Activated CD4-positive, alpha-beta T cell treated with anti-CD3 and anti-CD28 coated beads, Interleukin-2, amount 50 U/mL, for 1 hour (primary cell): ENCODE data around the gene PDZK1IP1.
"Not testable (repeated sequence)": the region's sequence is repeated elsewhere in the genome, so short reads cannot be mapped to it uniquely, and the experiment has no call there.

Experiments used
- DNase-seq: peaks from one replicate; pipeline ENCODE4 v3.0.0-alpha.2; 2020

PDZK1IP1 gene

GRCh38 chr1:47223174-47223920 lies 33.5 kb upstream of the PDZK1IP1 start:
- no peak for DNase-seq

GRCh38 chr1:47222476-47222875 lies 32.6 kb upstream of the PDZK1IP1 start:
- no peak for DNase-seq

- no peak for DNase-seq
These were observed 29.9 kb upstream of the PDZK1IP1 start for GRCh38 chr1:47219590-47220220.

GRCh38 chr1:47219001-47219400 lies 29.2 kb upstream of the PDZK1IP1 start:
- DNase-seq = no peak

- no peak for DNase-seq
These were observed 26.6 kb upstream of the PDZK1IP1 start for GRCh38 chr1:47216278-47217059.

GRCh38 chr1:47215713-47216112 lies 25.9 kb upstream of the PDZK1IP1 start:
- DNase-seq = no peak

- DNase-seq = no peak
These were observed 24.7 kb upstream of the PDZK1IP1 start for GRCh38 chr1:47214549-47214948.

- DNase-seq = no peak
These were observed 23.6 kb upstream of the PDZK1IP1 start for GRCh38 chr1:47213230-47213963.

- no peak for DNase-seq
These were observed 22.9 kb upstream of the PDZK1IP1 start for GRCh38 chr1:47212636-47213229.

- no peak for DNase-seq
These were observed 22.0 kb upstream of the PDZK1IP1 start for GRCh38 chr1:47211796-47212269.

- no peak for DNase-seq
These were observed 20.8 kb upstream of the PDZK1IP1 start for GRCh38 chr1:47210666-47211065.

- no peak for DNase-seq
These were observed 20.0 kb upstream of the PDZK1IP1 start for GRCh38 chr1:47209725-47210325.

- DNase-seq = no peak
These were observed 19.3 kb upstream of the PDZK1IP1 start for GRCh38 chr1:47209091-47209490.

- DNase-seq = no peak
These were observed 18.6 kb upstream of the PDZK1IP1 start for GRCh38 chr1:47208374-47208850.

GRCh38 chr1:47207803-47208373 lies 18.1 kb upstream of the PDZK1IP1 start:
- no peak for DNase-seq

GRCh38 chr1:47205918-47206317 lies 16.1 kb upstream of the PDZK1IP1 start:
- no peak for DNase-seq

- DNase-seq = not testable (repeated sequence)
These were observed 13.7 kb upstream of the PDZK1IP1 start for GRCh38 chr1:47203504-47203903.

GRCh38 chr1:47201179-47201578 lies 11.3 kb upstream of the PDZK1IP1 start:
- DNase-seq = no peak

GRCh38 chr1:47198214-47198613 lies 8.4 kb upstream of the PDZK1IP1 start:
- DNase-seq = no peak

GRCh38 chr1:47196622-47197021 lies 6.8 kb upstream of the PDZK1IP1 start:
- no peak for DNase-seq

- DNase-seq = not testable (repeated sequence)
These were observed 6.1 kb upstream of the PDZK1IP1 start for GRCh38 chr1:47195981-47196380.

GRCh38 chr1:47194311-47194710 lies 4.5 kb upstream of the PDZK1IP1 start:
- no peak for DNase-seq
